Panc1 (cell line): ENCODE results near the gene TRPM6.

Experiments used
- POLR2AphosphoS5 ChIP-seq: IDR thresholded peaks from 2 replicates; pipeline ENCODE4 v1.6.1; 2012; ENCODE audit warnings: mild to moderate bottlenecking, low read depth, low read length, moderate library complexity
- SIN3A ChIP-seq: IDR thresholded peaks from 2 replicates; pipeline ENCODE4 v1.6.1; 2012; ENCODE audit warnings: low read depth, mild to moderate bottlenecking, low read length, moderate library complexity, borderline replicate concordance; ENCODE audit not compliant: insufficient read depth
- TCF7L2 ChIP-seq: IDR thresholded peaks from 2 replicates; pipeline ENCODE4 v1.6.1; 2011; ENCODE audit warnings: mild to moderate bottlenecking, low read depth, low read length, inconsistent platforms
- TF ChIP-seq, protein P1 (sequence below): fragments of 450-650 bp; IDR thresholded peaks from 2 replicates; pipeline ENCODE4 v1.5.1; 2017; ENCODE audit warnings: mild to moderate bottlenecking
- TF ChIP-seq, protein P2 (sequence below), 2 experiments: IDR thresholded peaks; 2 replicates each; pipeline ENCODE4 v1.6.1; 2011 to 2012; ENCODE audit warnings: low read depth in 2 of 2, control low read depth in 1 of 2, low read length in 1 of 2, mild to moderate bottlenecking in 1 of 2, moderate library complexity in 1 of 2; ENCODE audit not compliant: insufficient read depth in 1 of 2

DNA sequence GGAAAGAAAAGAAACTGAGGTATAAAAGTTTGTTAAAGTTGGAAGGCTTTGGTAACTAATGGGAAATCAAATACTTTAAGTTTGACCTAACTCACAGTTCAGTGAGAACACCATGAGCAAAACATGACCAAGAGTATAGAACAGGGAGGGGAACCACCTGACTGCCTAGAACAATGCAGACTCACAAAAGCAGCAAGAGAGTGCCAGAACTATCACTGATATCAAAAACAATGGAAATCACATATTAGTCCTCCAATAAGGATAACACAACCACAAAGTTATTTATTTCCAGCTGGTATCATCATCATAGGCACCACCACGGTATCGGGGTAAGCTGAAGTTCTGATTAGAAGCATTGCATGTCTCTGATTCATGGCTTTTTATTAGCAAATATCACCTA, 77.5 kb downstream of the TRPM6 start:
- TF ChIP-seq, protein P1, sequence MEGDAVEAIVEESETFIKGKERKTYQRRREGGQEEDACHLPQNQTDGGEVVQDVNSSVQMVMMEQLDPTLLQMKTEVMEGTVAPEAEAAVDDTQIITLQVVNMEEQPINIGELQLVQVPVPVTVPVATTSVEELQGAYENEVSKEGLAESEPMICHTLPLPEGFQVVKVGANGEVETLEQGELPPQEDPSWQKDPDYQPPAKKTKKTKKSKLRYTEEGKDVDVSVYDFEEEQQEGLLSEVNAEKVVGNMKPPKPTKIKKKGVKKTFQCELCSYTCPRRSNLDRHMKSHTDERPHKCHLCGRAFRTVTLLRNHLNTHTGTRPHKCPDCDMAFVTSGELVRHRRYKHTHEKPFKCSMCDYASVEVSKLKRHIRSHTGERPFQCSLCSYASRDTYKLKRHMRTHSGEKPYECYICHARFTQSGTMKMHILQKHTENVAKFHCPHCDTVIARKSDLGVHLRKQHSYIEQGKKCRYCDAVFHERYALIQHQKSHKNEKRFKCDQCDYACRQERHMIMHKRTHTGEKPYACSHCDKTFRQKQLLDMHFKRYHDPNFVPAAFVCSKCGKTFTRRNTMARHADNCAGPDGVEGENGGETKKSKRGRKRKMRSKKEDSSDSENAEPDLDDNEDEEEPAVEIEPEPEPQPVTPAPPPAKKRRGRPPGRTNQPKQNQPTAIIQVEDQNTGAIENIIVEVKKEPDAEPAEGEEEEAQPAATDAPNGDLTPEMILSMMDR = no peak
- TF ChIP-seq, protein P2, sequence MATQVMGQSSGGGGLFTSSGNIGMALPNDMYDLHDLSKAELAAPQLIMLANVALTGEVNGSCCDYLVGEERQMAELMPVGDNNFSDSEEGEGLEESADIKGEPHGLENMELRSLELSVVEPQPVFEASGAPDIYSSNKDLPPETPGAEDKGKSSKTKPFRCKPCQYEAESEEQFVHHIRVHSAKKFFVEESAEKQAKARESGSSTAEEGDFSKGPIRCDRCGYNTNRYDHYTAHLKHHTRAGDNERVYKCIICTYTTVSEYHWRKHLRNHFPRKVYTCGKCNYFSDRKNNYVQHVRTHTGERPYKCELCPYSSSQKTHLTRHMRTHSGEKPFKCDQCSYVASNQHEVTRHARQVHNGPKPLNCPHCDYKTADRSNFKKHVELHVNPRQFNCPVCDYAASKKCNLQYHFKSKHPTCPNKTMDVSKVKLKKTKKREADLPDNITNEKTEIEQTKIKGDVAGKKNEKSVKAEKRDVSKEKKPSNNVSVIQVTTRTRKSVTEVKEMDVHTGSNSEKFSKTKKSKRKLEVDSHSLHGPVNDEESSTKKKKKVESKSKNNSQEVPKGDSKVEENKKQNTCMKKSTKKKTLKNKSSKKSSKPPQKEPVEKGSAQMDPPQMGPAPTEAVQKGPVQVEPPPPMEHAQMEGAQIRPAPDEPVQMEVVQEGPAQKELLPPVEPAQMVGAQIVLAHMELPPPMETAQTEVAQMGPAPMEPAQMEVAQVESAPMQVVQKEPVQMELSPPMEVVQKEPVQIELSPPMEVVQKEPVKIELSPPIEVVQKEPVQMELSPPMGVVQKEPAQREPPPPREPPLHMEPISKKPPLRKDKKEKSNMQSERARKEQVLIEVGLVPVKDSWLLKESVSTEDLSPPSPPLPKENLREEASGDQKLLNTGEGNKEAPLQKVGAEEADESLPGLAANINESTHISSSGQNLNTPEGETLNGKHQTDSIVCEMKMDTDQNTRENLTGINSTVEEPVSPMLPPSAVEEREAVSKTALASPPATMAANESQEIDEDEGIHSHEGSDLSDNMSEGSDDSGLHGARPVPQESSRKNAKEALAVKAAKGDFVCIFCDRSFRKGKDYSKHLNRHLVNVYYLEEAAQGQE (IDR thresholded peaks at IDR 0.05; ENCODE audit: insufficient read depth in 1 of 2, low read depth in 2 of 2, low read length in 1 of 2) = no peak
- TF ChIP-seq SIN3A = no peak
- no peak for TF ChIP-seq POLR2AphosphoS5
- no peak for TF ChIP-seq TCF7L2
